IPS-15b (cell line): ENCODE measurements around the gene RNF214.
A peak's percentile ranks its signal among the peaks of the same experiment; 100 is the strongest.

Experiments
- H3K27me3 ChIP-seq: one replicate; pipeline ENCODE4 v1.6.1; 2013; ENCODE audit warnings: low read length; ENCODE audit not compliant: control insufficient read depth, insufficient read depth
- H3K36me3 ChIP-seq: one replicate; pipeline ENCODE4 v1.6.1; 2013; ENCODE audit warnings: low read length; ENCODE audit not compliant: control insufficient read depth, insufficient read depth
- H3K4me1 ChIP-seq: one replicate; pipeline ENCODE4 v1.6.1; 2013; ENCODE audit warnings: mild to moderate bottlenecking, low read length; ENCODE audit not compliant: control insufficient read depth, insufficient read depth
- H3K4me3 ChIP-seq: one replicate; pipeline ENCODE4 v1.5.1; 2013; ENCODE audit warnings: low read depth, low read length
- H3K9ac ChIP-seq: one replicate; pipeline ENCODE4 v1.6.1; 2013; ENCODE audit warnings: low read depth, mild to moderate bottlenecking, low read length
- H3K9me3 ChIP-seq: one replicate; pipeline ENCODE4 v1.6.1; 2013; ENCODE audit warnings: mild to moderate bottlenecking, low read length; ENCODE audit not compliant: control insufficient read depth, insufficient read depth

RNF214 gene

GRCh38 chr11:117286588-117286987 lies 54.1 kb downstream of the RNF214 start:
- H3K9me3 ChIP-seq, result no peaks in the 10 kb centered on the region

GRCh38 chr11:117287668-117288067 lies 55.2 kb downstream of the RNF214 start:
- H3K4me1 ChIP-seq, result no peaks in the 10 kb centered on the region

More at GRCh38 chr11:117286588-117286987, 54.1 kb downstream of the RNF214 start:
- H3K27me3 ChIP-seq, result no peaks in the 10 kb centered on the region
- H3K4me1 ChIP-seq, result no peaks in the 10 kb centered on the region
- H3K36me3 ChIP-seq, result peaks cover 20% of the 10 kb centered on the region
- H3K4me3 ChIP-seq, result no peak overlapping the region
- H3K9ac ChIP-seq, result no peak overlapping the region

GRCh38 chr11:117289795-117290194 lies 57.3 kb downstream of the RNF214 start:
- Histone ChIP-seq H3K4me3 (no peak overlapping the region), H3K36me3 (peaks cover 12% of the 10 kb centered on the region), H3K9me3 (no peaks in the 10 kb centered on the region), H3K9ac (no peak overlapping the region), H3K27me3 (no peaks in the 10 kb centered on the region), H3K4me1 (no peaks in the 10 kb centered on the region)

More at GRCh38 chr11:117287668-117288067, 55.2 kb downstream of the RNF214 start:
- H3K9ac ChIP-seq, result no peak overlapping the region
- no peaks in the 10 kb centered on the region for H3K27me3 ChIP-seq
- H3K9me3 ChIP-seq, result no peaks in the 10 kb centered on the region
- H3K4me3 ChIP-seq, result no peak overlapping the region
- H3K36me3 ChIP-seq, result peaks cover 20% of the 10 kb centered on the region

- Histone ChIP-seq H3K4me1 (no peaks in the 10 kb centered on the region), H3K9me3 (no peaks in the 10 kb centered on the region), H3K36me3 (peaks cover 12% of the 10 kb centered on the region), H3K4me3 (no peak within 1 kb of the TSS), H3K27me3 (no peaks in the 10 kb centered on the region), H3K9ac (no peak within 1 kb of the TSS)
These were observed 58.4 kb downstream of the RNF214 start, which contains the start of gene BACE1-AS for GRCh38 chr11:117290809-117291396. TSS of gene BACE1-AS (plus strand) at chr11:117291346.

- H3K4me3 ChIP-seq, result no peak overlapping the region
- H3K9me3 ChIP-seq, result no peaks in the 10 kb centered on the region
- H3K9ac ChIP-seq, result no peak overlapping the region
- no peaks in the 10 kb centered on the region for H3K4me1 ChIP-seq
- peaks cover 12% of the 10 kb centered on the region for H3K36me3 ChIP-seq
- H3K27me3 ChIP-seq, result no peaks in the 10 kb centered on the region
These were observed 60.1 kb downstream of the RNF214 start for GRCh38 chr11:117292616-117293015.

GRCh38 chr11:117295438-117296137 lies 63.1 kb downstream of the RNF214 start:
- no peaks in the 10 kb centered on the region for H3K27me3 ChIP-seq
- peaks cover 5% of the 10 kb centered on the region for H3K4me1 ChIP-seq
- H3K4me3 ChIP-seq, result no peak overlapping the region
- no peak overlapping the region for H3K9ac ChIP-seq
- H3K36me3 ChIP-seq, result no peaks in the 10 kb centered on the region
- no peaks in the 10 kb centered on the region for H3K9me3 ChIP-seq

GRCh38 chr11:117296881-117297280 lies 64.4 kb downstream of the RNF214 start:
- no peak overlapping the region for H3K9ac ChIP-seq
- H3K36me3 ChIP-seq, result no peaks in the 10 kb centered on the region
- H3K27me3 ChIP-seq, result no peaks in the 10 kb centered on the region
- H3K9me3 ChIP-seq, result no peaks in the 10 kb centered on the region
- no peak overlapping the region for H3K4me3 ChIP-seq
- peaks cover 9% of the 10 kb centered on the region for H3K4me1 ChIP-seq

- H3K4me1 ChIP-seq, result peaks cover 10% of the 10 kb centered on the region
- H3K27me3 ChIP-seq, result no peaks in the 10 kb centered on the region
- H3K36me3 ChIP-seq, result no peaks in the 10 kb centered on the region
- H3K9ac ChIP-seq, result no peak overlapping the region
- no peak overlapping the region for H3K4me3 ChIP-seq
- no peaks in the 10 kb centered on the region for H3K9me3 ChIP-seq
These were observed 65.7 kb downstream of the RNF214 start for GRCh38 chr11:117298195-117298594.

GRCh38 chr11:117299351-117300282 lies 67.1 kb downstream of the RNF214 start:
- H3K9ac ChIP-seq, result peak overlapping the region; percentile 58
- H3K9me3 ChIP-seq, result no peaks in the 10 kb centered on the region
- H3K27me3 ChIP-seq, result no peaks in the 10 kb centered on the region
- H3K4me3 ChIP-seq, result no peak overlapping the region
- no peaks in the 10 kb centered on the region for H3K36me3 ChIP-seq
- peaks cover 19% of the 10 kb centered on the region for H3K4me1 ChIP-seq

GRCh38 chr11:117300283-117300663 lies 67.8 kb downstream of the RNF214 start:
- Histone ChIP-seq H3K27me3 (no peaks in the 10 kb centered on the region), H3K4me3 (no peak overlapping the region), H3K9ac (peak overlapping the region; percentile 58), H3K4me1 (peaks cover 19% of the 10 kb centered on the region), H3K36me3 (no peaks in the 10 kb centered on the region), H3K9me3 (no peaks in the 10 kb centered on the region)

GRCh38 chr11:117300773-117301172 lies 68.3 kb downstream of the RNF214 start:
- Histone ChIP-seq H3K9ac (no peak overlapping the region), H3K36me3 (no peaks in the 10 kb centered on the region), H3K4me3 (no peak overlapping the region), H3K4me1 (peaks cover 19% of the 10 kb centered on the region), H3K9me3 (no peaks in the 10 kb centered on the region), H3K27me3 (no peaks in the 10 kb centered on the region)
